Lower leg skin (tissue), 3 donors: ENCODE results near the gene HASPIN.

Experiments used
- CTCF ChIP-seq, 3 donors: fragments of 450-650 bp; IDR thresholded peaks; one replicate each; pipeline ENCODE4 v1.5.1; 2016; ENCODE audit warnings: antibody characterized with exemption in 3 of 3, mild to moderate bottlenecking in 3 of 3, moderate library complexity in 2 of 3
- POLR2A ChIP-seq, 2 donors: fragments of 450-650 bp; IDR thresholded peaks; one replicate each; pipeline ENCODE4 v1.6.1; 2016 to 2017; ENCODE audit warnings: antibody characterized with exemption in 2 of 2, mild to moderate bottlenecking in 1 of 2, moderate library complexity in 1 of 2

DNA sequence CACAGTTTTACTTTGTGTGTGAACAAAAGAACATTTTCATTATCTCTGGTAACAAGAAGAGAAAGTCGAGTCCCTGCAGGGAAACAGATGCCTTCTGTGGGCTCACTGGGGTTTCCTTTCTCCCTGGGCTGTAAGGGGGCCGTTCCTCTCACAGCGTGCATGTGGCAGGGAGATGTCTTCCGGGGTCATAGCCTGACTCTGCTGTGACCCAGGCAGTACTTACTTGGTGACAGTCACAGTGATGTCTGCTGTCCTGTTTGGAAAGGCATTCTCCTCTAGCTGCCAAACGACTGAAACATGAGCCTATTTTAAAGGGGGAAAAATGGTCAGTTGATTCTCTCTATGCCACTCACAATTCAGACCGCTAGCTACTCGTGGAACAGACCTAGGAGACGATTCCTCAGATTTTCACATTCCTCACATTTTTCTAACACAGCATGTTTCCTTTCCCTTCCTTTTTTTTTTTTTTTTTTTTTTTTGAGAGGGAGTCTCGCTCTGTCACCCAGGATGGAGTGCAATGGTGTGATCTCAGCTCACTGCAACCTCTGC, 7.3 kb downstream of the HASPIN start:
- no peak for TF ChIP-seq CTCF (IDR thresholded peaks at IDR 0.05)
- no peak for TF ChIP-seq POLR2A (IDR thresholded peaks at IDR 0.05)
